OCI-LY3 (cell line): ENCODE data around the gene NRP2.

Experiments
- CTCF ChIP-seq: fragments of 200-600, 300-600 bp; sonication (generic); IDR thresholded peaks from 2 replicates; pipeline ENCODE4 v1.5.1; 2014; ENCODE audit warnings: antibody characterized with exemption, low read length, low read depth
- EZH2phosphoT487 ChIP-seq: fragments of 200-600 bp; shearing (Covaris generic); IDR thresholded peaks from 2 replicates; pipeline ENCODE4 v1.6.1; 2018; ENCODE audit warnings: antibody characterized with exemption, mixed run types, low read depth

- TF ChIP-seq CTCF (no peak), EZH2phosphoT487 (no peak)
Measured at GRCh38 chr2:205706769-205707381, 24.6 kb downstream of the NRP2 start.
